Measurements from ENCODE around the gene CPT1B. TPM values are rescaled to one million over a fixed set of nuclear protein-coding genes. Genes with fewer than 3 reads are reported as not detected.

The CPT1B gene
- total and polyA plus RNA-seq, 2 of the 8 experiments (the other 6 are each of a cell fraction or from before 2014, with no cell fraction given): 34.2 to 36.2 TPM

DNA sequence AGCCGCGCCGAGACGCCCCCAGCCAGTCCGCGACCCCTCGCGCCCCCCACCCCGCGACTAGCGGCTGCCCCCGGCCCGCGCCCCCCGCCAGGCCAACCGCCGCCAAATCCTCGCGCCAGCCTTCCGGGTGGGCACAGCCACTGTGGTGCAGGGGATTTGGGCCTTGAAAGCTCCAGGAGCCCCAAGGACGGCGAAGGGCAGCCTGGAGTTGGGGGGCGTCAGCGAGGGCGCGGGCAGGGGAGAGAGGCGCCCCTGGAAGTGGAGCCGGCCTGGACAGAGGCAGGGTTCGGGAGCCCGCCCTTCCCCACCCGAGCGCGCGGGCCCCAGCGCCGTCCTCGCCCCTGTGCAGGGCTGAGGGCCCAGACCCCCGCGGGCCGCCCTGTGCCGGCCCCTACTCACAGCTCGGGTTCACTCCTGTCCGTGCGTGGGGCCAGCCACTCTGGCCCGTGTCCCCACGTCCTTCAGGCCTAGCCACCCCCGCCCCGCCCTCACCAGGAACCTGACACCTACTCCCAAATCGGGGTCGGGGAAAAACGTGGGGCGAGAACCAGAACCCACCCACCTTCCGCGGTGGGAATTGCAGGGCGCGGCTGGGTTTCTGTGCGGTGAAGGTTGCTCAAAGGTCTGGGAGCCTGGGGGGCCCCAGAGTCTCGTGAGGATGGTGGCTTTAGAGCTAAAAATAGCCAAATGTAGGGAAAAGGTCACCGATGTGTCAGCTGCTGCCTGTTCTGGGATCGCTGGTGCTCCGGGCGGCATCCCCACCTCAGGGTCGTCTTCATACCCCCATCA is at the start of gene CPT1B (continued):
- no peak for TF ChIP-seq CBX5 (IDR thresholded peaks at IDR 0.05; ENCODE audit: low read depth, low read length)
- no peak for TF ChIP-seq SP4 (IDR thresholded peaks at IDR 0.05; ENCODE audit: low read length)
- no peak for TF ChIP-seq POLR2AphosphoS5 (IDR thresholded peaks at IDR 0.05; ENCODE audit: low read depth, low read length)
- no peak for TF ChIP-seq GTF2F1 (IDR thresholded peaks at IDR 0.05; ENCODE audit: borderline replicate concordance, low read depth, low read length)
- TF ChIP-seq RXRA (IDR thresholded peaks at IDR 0.05; ENCODE audit: insufficient read depth, low read depth, low read length): no peak
